Neural progenitor cell (in vitro differentiated cells): ENCODE data around the gene IGFALS. TPM values are rescaled to one million over a fixed set of nuclear protein-coding genes. Genes with fewer than 3 reads are reported as not detected.

ENCODE experiments used
- DNase-seq: peaks from one replicate; pipeline ENCODE4 v3.0.0-alpha.2; 2016; ENCODE audit warnings: low spot score
- H2AFZ ChIP-seq: fragments of 200-600 bp; sonication (generic); replicated peaks from 2 replicates; pipeline ENCODE4 v1.6.1; 2016; ENCODE audit warnings: antibody characterized with exemption
- H3F3A ChIP-seq: fragments of 200-600 bp; sonication (generic); 2 replicates; pipeline ENCODE4 v1.6.1; 2016; ENCODE audit warnings: antibody characterized with exemption, low read depth
- H3K27ac ChIP-seq: fragments of 200-600 bp; sonication (generic); 2 replicates; pipeline ENCODE4 v1.5.1; 2016; ENCODE audit warnings: mild to moderate bottlenecking
- H3K27me3 ChIP-seq: fragments of 200-600 bp; sonication (generic); 2 replicates; pipeline ENCODE4 v1.6.1; 2016; ENCODE audit warnings: mild to moderate bottlenecking, moderate library complexity
- H3K36me3 ChIP-seq: fragments of 200-600 bp; sonication (generic); 2 replicates; pipeline ENCODE4 v1.5.1; 2016
- H3K4me1 ChIP-seq: fragments of 200-600 bp; sonication (generic); 2 replicates; pipeline ENCODE4 v1.6.1; 2016; ENCODE audit warnings: mixed run types
- H3K4me2 ChIP-seq: fragments of 200-600 bp; sonication (generic); 2 replicates; pipeline ENCODE4 v1.6.1; 2016
- H3K4me3 ChIP-seq: fragments of 200-600 bp; sonication (generic); 2 replicates; pipeline ENCODE4 v1.5.1; 2016
- H3K79me2 ChIP-seq: fragments of 200-600 bp; sonication (generic); 2 replicates; pipeline ENCODE4 v1.6.1; 2016; ENCODE audit warnings: low read depth
- H3K9ac ChIP-seq: fragments of 200-600 bp; sonication (generic); 2 replicates; pipeline ENCODE4 v1.6.1; 2016
- H3K9me3 ChIP-seq: fragments of 200-600 bp; sonication (generic); 2 replicates; pipeline ENCODE4 v1.5.1; 2016; ENCODE audit warnings: low read depth
- H4K20me1 ChIP-seq: fragments of 200-600 bp; sonication (generic); 2 replicates; pipeline ENCODE4 v1.6.1; 2016; ENCODE audit warnings: low read depth
- H3K27ac Mint-ChIP-seq: 3 replicates; pipeline ENCODE4 v1.8.0; 2021; ENCODE audit warnings: mixed read lengths
- H3K27me3 Mint-ChIP-seq: 2 replicates; pipeline ENCODE4 v1.8.0; 2022; ENCODE audit warnings: low read depth, mild to moderate bottlenecking, inconsistent platforms, moderate library complexity, mixed read lengths; ENCODE audit not compliant: insufficient read depth
- H3K36me3 Mint-ChIP-seq: 3 replicates; pipeline ENCODE4 v1.8.0; 2021; ENCODE audit warnings: mixed read lengths
- H3K4me1 Mint-ChIP-seq: 3 replicates; pipeline ENCODE4 v1.8.0; 2021; ENCODE audit warnings: mixed read lengths
- H3K4me3 Mint-ChIP-seq: 3 replicates; pipeline ENCODE4 v1.8.0; 2021; ENCODE audit warnings: mild to moderate bottlenecking, moderate library complexity, mixed read lengths
- H3K9me3 Mint-ChIP-seq: 3 replicates; pipeline ENCODE4 v1.8.0; 2020; ENCODE audit warnings: mixed read lengths
- CTCF ChIP-seq: fragments of 200-600 bp; sonication (generic); IDR thresholded peaks from 2 replicates; pipeline ENCODE4 v1.5.1; 2017; ENCODE audit warnings: antibody characterized with exemption, mild to moderate bottlenecking
- EZH2 ChIP-seq: fragments of 200-600 bp; sonication (generic); IDR thresholded peaks from 2 replicates; pipeline ENCODE4 v1.6.1; 2017; ENCODE audit warnings: antibody characterized with exemption, mild to moderate bottlenecking, moderate library complexity
- EZH2phosphoT487 ChIP-seq: fragments of 200-600 bp; sonication (generic); IDR thresholded peaks from 2 replicates; pipeline ENCODE4 v1.6.1; 2017; ENCODE audit warnings: antibody characterized with exemption
- total RNA-seq: library from RNA; depleted of rRNA; stranded (reverse); fragments of >200 nt; gene quantifications from 2 replicates; pipeline ENCODE4 v1.2.3, GENCODE V29; 2015; ENCODE audit warnings: low replicate concordance

Gene IGFALS
- total RNA-seq, 1 donor from 2014 or later = not detected

- Histone ChIP-seq H3K27me3 (no peaks in the 10 kb centered on the region), H3K36me3 (no peaks in the 10 kb centered on the region), H3F3A (peaks cover 5% of the 10 kb centered on the region), H3K79me2 (no peaks in the 10 kb centered on the region), H3K9ac (no peak overlapping the region), H3K27ac (no peak overlapping the region), H4K20me1 (no peaks in the 10 kb centered on the region), H2AFZ (no peak overlapping the region), H3K9me3 (no peaks in the 10 kb centered on the region), H3K4me1 (no peaks in the 10 kb centered on the region), H3K4me2 (no peak overlapping the region), H3K4me3 (no peak overlapping the region)
- DNase-seq = peak; percentile 69
- peaks cover 9% of the 10 kb centered on the region for H3K36me3 Mint-ChIP-seq
- no peaks in the 10 kb centered on the region for H3K4me1 Mint-ChIP-seq
- H3K9me3 Mint-ChIP-seq = no peaks in the 10 kb centered on the region
- no peak overlapping the region for H3K4me3 Mint-ChIP-seq
- TF ChIP-seq CTCF (peak; percentile 59), EZH2 (no peak)
- H3K27ac Mint-ChIP-seq = no peak overlapping the region
- H3K27me3 Mint-ChIP-seq = no peaks in the 10 kb centered on the region
Measured at GRCh38 chr16:1812732-1813163, 19.2 kb upstream of the IGFALS start.

GRCh38 chr16:1810536-1810935 lies 17.0 kb upstream of the IGFALS start:
- Histone ChIP-seq H3F3A (peaks cover 5% of the 10 kb centered on the region), H3K4me2 (no peak overlapping the region), H3K9ac (no peak overlapping the region), H3K4me1 (no peaks in the 10 kb centered on the region), H3K4me3 (no peak overlapping the region), H3K9me3 (no peaks in the 10 kb centered on the region), H3K27me3 (no peaks in the 10 kb centered on the region), H3K27ac (no peak overlapping the region), H2AFZ (no peak overlapping the region), H3K79me2 (no peaks in the 10 kb centered on the region), H3K36me3 (no peaks in the 10 kb centered on the region), H4K20me1 (no peaks in the 10 kb centered on the region)
- no peak overlapping the region for H3K4me3 Mint-ChIP-seq
- H3K4me1 Mint-ChIP-seq = no peaks in the 10 kb centered on the region
- no peaks in the 10 kb centered on the region for H3K27me3 Mint-ChIP-seq
- TF ChIP-seq CTCF (no peak), EZH2 (no peak), EZH2phosphoT487 (no peak)
- H3K9me3 Mint-ChIP-seq = no peaks in the 10 kb centered on the region
- H3K36me3 Mint-ChIP-seq = peaks cover 17% of the 10 kb centered on the region
- DNase-seq = no peak
- H3K27ac Mint-ChIP-seq = no peak overlapping the region

GRCh38 chr16:1810106-1810505 lies 16.6 kb upstream of the IGFALS start:
- TF ChIP-seq EZH2 (no peak), EZH2phosphoT487 (no peak), CTCF (no peak)
- H3K36me3 Mint-ChIP-seq = peaks cover 14% of the 10 kb centered on the region
- Histone ChIP-seq H3F3A (peaks cover 5% of the 10 kb centered on the region), H4K20me1 (no peaks in the 10 kb centered on the region), H3K27ac (no peak overlapping the region), H3K36me3 (no peaks in the 10 kb centered on the region), H3K27me3 (no peaks in the 10 kb centered on the region), H2AFZ (no peak overlapping the region), H3K4me3 (no peak overlapping the region), H3K79me2 (no peaks in the 10 kb centered on the region), H3K4me1 (no peaks in the 10 kb centered on the region), H3K9ac (no peak overlapping the region), H3K9me3 (no peaks in the 10 kb centered on the region), H3K4me2 (no peak overlapping the region)
- no peak for DNase-seq
- H3K27ac Mint-ChIP-seq = no peak overlapping the region
- H3K4me1 Mint-ChIP-seq = no peaks in the 10 kb centered on the region
- H3K9me3 Mint-ChIP-seq = no peaks in the 10 kb centered on the region
- no peak overlapping the region for H3K4me3 Mint-ChIP-seq
- H3K27me3 Mint-ChIP-seq = no peaks in the 10 kb centered on the region
